Bronchial epithelial cell (primary cell): ENCODE data around the gene ZC3H7A. TPM values are rescaled to one million over a fixed set of nuclear protein-coding genes. Genes with fewer than 3 reads are reported as not detected.

Experiments used
- DNase-seq: peaks from one replicate; pipeline ENCODE4 v3.0.0-alpha.2; 2010; ENCODE audit warnings: low read depth
- FAIRE-seq: peaks from 2 replicates; lab custom pipeline; 2011; peaks lifted over from hg19 to GRCh38; lab: Jason Lieb, UNC
- H3K27me3 ChIP-seq: 2 replicates; pipeline ENCODE4 v1.5.1; 2011; ENCODE audit warnings: low read length; ENCODE audit not compliant: control insufficient read depth, insufficient read depth
- H3K36me3 ChIP-seq: 2 replicates; pipeline ENCODE4 v1.5.1; 2011; ENCODE audit warnings: low read length; ENCODE audit not compliant: control insufficient read depth, insufficient read depth
- H3K4me3 ChIP-seq: 2 replicates; pipeline ENCODE4 v1.5.1; 2011; ENCODE audit warnings: mild to moderate bottlenecking, low read depth, low read length, control low read depth
- CTCF ChIP-seq: IDR thresholded peaks from 2 replicates; pipeline ENCODE4 v1.5.1; 2011; ENCODE audit warnings: mild to moderate bottlenecking, moderate library complexity, low read length, control low read depth, inconsistent platforms; ENCODE audit not compliant: insufficient read depth, severe bottlenecking
- total RNA-seq: library from RNA; depleted of rRNA; stranded (reverse); fragments of >200 nt; gene quantifications from 2 replicates; pipeline ENCODE4 v1.2.1, GENCODE V29; 2014

ZC3H7A gene
- total RNA-seq, 1 donor from 2014 or later: 26.9 TPM

GRCh38 chr16:11783319-11784037, 13.6 kb downstream of the ZC3H7A start:
- peak; percentile 50 for DNase-seq

GRCh38 chr16:11781773-11782172, 15.3 kb downstream of the ZC3H7A start:
- DNase-seq: peak; percentile 92
- Histone ChIP-seq H3K4me3 (no peak overlapping the region), H3K27me3 (no peaks in the 10 kb centered on the region), H3K36me3 (peaks cover 4% of the 10 kb centered on the region)
- FAIRE-seq: no peak
- TF ChIP-seq CTCF: no peak

More at GRCh38 chr16:11783319-11784037, 13.6 kb downstream of the ZC3H7A start:
- peaks cover 2% of the 10 kb centered on the region for H3K36me3 ChIP-seq
- FAIRE-seq: no peak
- TF ChIP-seq CTCF: no peak
- no peaks in the 10 kb centered on the region for H3K27me3 ChIP-seq
- H3K4me3 ChIP-seq: no peak overlapping the region

DNA sequence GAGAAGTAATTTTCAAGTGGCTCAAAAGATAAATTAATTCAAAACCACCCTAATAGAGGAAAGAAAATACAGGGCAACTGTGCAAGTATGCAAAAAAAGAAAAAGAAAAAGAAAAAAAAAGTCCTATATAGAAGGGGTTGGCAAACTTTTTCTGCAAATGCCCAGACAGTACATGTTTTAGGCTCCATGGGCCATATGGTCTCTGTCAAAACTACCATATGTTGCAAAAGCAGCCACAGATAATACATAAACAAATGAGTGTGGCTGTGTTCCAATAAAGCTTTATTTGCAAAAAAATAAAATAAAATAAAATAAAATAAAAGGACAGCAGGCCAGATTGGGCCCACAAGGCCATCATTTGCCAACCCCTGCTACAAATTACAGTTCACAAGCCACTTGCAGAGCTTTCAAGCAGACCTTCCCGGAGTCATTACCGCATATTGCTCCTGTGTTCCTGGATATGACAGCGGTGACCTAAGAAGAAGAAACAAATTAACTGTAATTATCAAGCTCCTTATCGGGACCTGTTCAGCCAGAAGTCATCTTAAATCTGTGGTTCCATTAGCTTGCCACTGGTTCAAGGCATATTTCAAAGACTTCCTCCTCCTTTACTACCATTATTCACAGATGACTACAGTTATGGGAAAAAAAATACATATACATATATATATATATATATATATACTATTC, 15.9 kb downstream of the ZC3H7A start:
- no peak for TF ChIP-seq CTCF
- FAIRE-seq: no peak
- peaks cover 4% of the 10 kb centered on the region for H3K36me3 ChIP-seq
- no peaks in the 10 kb centered on the region for H3K27me3 ChIP-seq
- no peak for DNase-seq
- no peak overlapping the region for H3K4me3 ChIP-seq

DNA sequence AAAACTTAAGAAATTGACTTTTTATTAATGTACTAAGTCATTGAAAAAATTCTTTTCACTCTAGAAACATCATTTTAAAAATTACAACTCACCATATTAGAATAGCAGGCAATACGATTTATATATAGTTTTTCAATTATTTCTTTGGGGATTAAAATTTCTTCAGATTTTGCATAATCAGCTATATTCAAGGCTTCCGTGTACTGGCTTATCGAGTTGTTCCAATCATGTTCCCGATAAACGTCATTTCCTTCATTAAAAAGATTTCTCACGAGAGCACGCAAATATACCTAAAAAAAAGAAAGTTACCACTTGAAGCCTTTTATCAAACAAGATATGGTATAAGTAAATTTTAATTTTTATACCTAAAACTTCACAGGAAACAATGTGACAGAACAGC, 18.0 kb downstream of the ZC3H7A start:
- TF ChIP-seq CTCF: no peak
- Histone ChIP-seq H3K27me3 (no peaks in the 10 kb centered on the region), H3K36me3 (peaks cover 8% of the 10 kb centered on the region), H3K4me3 (no peak overlapping the region)
- FAIRE-seq (no peak), DNase-seq (no peak)

- H3K27me3 ChIP-seq: no peaks in the 10 kb centered on the region
- no peak for FAIRE-seq
- H3K4me3 ChIP-seq: no peak overlapping the region
- DNase-seq: no peak
- no peak for TF ChIP-seq CTCF
- peaks cover 14% of the 10 kb centered on the region for H3K36me3 ChIP-seq
Measured at GRCh38 chr16:11774065-11774626, 22.9 kb downstream of the ZC3H7A start.
